ENCODE results near the gene PABPC1L.

DNA sequence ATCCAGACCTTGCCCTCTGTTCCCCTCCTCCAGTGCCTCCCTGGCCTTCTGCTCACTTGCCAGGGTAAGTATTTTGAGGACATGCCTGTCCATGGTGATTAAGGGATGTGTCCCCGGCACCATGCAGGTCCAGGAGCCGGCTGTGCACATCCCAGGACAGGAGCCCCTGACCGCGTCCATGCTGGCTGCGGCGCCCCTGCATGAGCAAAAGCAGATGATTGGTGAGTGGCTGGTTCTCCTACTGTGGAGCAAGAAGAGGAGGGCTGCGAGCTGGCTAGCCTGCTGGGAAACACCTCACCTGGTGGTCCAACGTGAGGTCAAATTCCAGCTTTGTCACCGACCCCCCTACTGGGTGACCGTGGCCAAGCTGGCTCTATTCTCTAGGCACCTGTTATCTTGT, 26.6 kb downstream of the PABPC1L start:
- TF ChIP-seq KDM1A (IDR thresholded peaks at IDR 0.05; ENCODE audit: low read depth) (no peak), POLR2A (IDR thresholded peaks at IDR 0.05; ENCODE audit: low read length) (no peak), RCOR1 (IDR thresholded peaks at IDR 0.05; ENCODE audit: low read depth, low read length) (no peak), HOXA7 (CRISPR knock-in tag; IDR thresholded peaks at IDR 0.05) (no peak)
- TF ChIP-seq, protein P1, sequence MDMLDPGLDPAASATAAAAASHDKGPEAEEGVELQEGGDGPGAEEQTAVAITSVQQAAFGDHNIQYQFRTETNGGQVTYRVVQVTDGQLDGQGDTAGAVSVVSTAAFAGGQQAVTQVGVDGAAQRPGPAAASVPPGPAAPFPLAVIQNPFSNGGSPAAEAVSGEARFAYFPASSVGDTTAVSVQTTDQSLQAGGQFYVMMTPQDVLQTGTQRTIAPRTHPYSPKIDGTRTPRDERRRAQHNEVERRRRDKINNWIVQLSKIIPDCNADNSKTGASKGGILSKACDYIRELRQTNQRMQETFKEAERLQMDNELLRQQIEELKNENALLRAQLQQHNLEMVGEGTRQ (IDR thresholded peaks at IDR 0.05) = no peak
- TF ChIP-seq, protein P2, sequence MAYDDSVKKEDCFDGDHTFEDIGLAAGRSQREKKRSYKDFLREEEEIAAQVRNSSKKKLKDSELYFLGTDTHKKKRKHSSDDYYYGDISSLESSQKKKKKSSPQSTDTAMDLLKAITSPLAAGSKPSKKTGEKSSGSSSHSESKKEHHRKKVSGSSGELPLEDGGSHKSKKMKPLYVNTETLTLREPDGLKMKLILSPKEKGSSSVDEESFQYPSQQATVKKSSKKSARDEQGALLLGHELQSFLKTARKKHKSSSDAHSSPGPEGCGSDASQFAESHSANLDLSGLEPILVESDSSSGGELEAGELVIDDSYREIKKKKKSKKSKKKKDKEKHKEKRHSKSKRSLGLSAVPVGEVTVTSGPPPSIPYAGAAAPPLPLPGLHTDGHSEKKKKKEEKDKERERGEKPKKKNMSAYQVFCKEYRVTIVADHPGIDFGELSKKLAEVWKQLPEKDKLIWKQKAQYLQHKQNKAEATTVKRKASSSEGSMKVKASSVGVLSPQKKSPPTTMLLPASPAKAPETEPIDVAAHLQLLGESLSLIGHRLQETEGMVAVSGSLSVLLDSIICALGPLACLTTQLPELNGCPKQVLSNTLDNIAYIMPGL (CRISPR knock-in tag; IDR thresholded peaks at IDR 0.05; ENCODE audit: borderline replicate concordance) = no peak

All from A549 (cell line).